Dedifferentiated amniotic fluid mesenchymal stem cell (primary cell): ENCODE measurements around the gene DDX54.

Source experiments
- DNase-seq: peaks from one replicate; pipeline ENCODE4 v3.0.0-alpha.2; 2016; ENCODE audit errors: extremely low spot score

DDX54 gene

GRCh38 chr12:113185180-113186032, at the start of gene DDX54, which contains the start of gene RITA1:
Gene DDX54 (minus strand): TSS chr12:113185478. CDS start chr12:113185451, 27 bp downstream.
Gene RITA1 (plus strand): TSS chr12:113185721. CDS start chr12:113186747, 1,026 bp downstream.
- DNase-seq = peak; percentile 36

- no peak for DNase-seq
These were observed 49.2 kb upstream of the DDX54 start for GRCh38 chr12:113234483-113234882.

- no peak for DNase-seq
These were observed 48.7 kb upstream of the DDX54 start for GRCh38 chr12:113233967-113234366.

- DNase-seq = no peak
These were observed 47.7 kb upstream of the DDX54 start for GRCh38 chr12:113232840-113233585.

GRCh38 chr12:113232089-113232839, 47.0 kb upstream of the DDX54 start:
- no peak for DNase-seq

- DNase-seq = no peak
These were observed 46.2 kb upstream of the DDX54 start for GRCh38 chr12:113231235-113232088.

GRCh38 chr12:113230315-113231234, 45.3 kb upstream of the DDX54 start:
- DNase-seq = no peak

GRCh38 chr12:113228394-113229028, 43.2 kb upstream of the DDX54 start:
- DNase-seq = no peak

- no peak for DNase-seq
These were observed 42.6 kb upstream of the DDX54 start for GRCh38 chr12:113227686-113228391.

GRCh38 chr12:113226696-113227568, 41.7 kb upstream of the DDX54 start:
- no peak for DNase-seq

- no peak for DNase-seq
These were observed 39.7 kb upstream of the DDX54 start for GRCh38 chr12:113224955-113225354.

GRCh38 chr12:113222730-113223531, 37.7 kb upstream of the DDX54 start:
- DNase-seq = peak; percentile 68

GRCh38 chr12:113221997-113222729, 36.9 kb upstream of the DDX54 start:
- no peak for DNase-seq

GRCh38 chr12:113221181-113221996, 36.1 kb upstream of the DDX54 start, which contains the start of gene TPCN1:
Gene TPCN1 (plus strand): TSS chr12:113221464. CDS start chr12:113226853, 5,389 bp downstream.
- DNase-seq = peak; percentile 100

- no peak for DNase-seq
These were observed 35.4 kb upstream of the DDX54 start for GRCh38 chr12:113220593-113221180.
